Stimulated activated CD4-positive, alpha-beta T cell treated with anti-CD3 and anti-CD28 coated beads, Interleukin-2, amount 100 ng/mL, for 4 hours (primary cell): ENCODE measurements around the gene DIRAS2.
"Not testable (repeated sequence)": the region's sequence is repeated elsewhere in the genome, so short reads cannot be mapped to it uniquely, and the experiment has no call there.

Experiments used
- DNase-seq: peaks from one replicate; pipeline ENCODE4 v3.0.0-alpha.2; 2020; ENCODE audit warnings: low read depth

The DIRAS2 gene

GRCh38 chr9:90642570-90643539 lies at the start of gene DIRAS2:
TSS of gene DIRAS2 (minus strand) at chr9:90642824. CDS start at chr9:90613827, 28,997 bp downstream.
- DNase-seq: no peak

GRCh38 chr9:90684736-90685135 lies 42.1 kb upstream of the DIRAS2 start:
- no peak for DNase-seq

- DNase-seq: no peak
Observed at GRCh38 chr9:90684106-90684505, 41.5 kb upstream of the DIRAS2 start.

GRCh38 chr9:90680534-90680933 lies 37.9 kb upstream of the DIRAS2 start:
- DNase-seq: no peak

- no peak for DNase-seq
Observed at GRCh38 chr9:90665072-90665471, 22.4 kb upstream of the DIRAS2 start.

GRCh38 chr9:90659650-90660364 lies 17.2 kb upstream of the DIRAS2 start:
- no peak for DNase-seq

GRCh38 chr9:90658783-90659182 lies 16.2 kb upstream of the DIRAS2 start:
- no peak for DNase-seq

- no peak for DNase-seq
Observed at GRCh38 chr9:90658181-90658580, 15.6 kb upstream of the DIRAS2 start.

GRCh38 chr9:90656876-90657275 lies 14.3 kb upstream of the DIRAS2 start:
- not testable (repeated sequence) for DNase-seq

GRCh38 chr9:90651246-90651645 lies 8.6 kb upstream of the DIRAS2 start:
- DNase-seq: no peak

- no peak for DNase-seq
Observed at GRCh38 chr9:90647843-90648242, 5.2 kb upstream of the DIRAS2 start.

- DNase-seq: no peak
Observed at GRCh38 chr9:90645721-90646120, 3.1 kb upstream of the DIRAS2 start.

- no peak for DNase-seq
Observed at GRCh38 chr9:90641884-90642487, 638 bp downstream of the DIRAS2 start.

GRCh38 chr9:90641086-90641485 lies 1.5 kb downstream of the DIRAS2 start:
- DNase-seq: no peak

GRCh38 chr9:90640361-90640760 lies 2.3 kb downstream of the DIRAS2 start:
- DNase-seq: no peak

- DNase-seq: no peak
Observed at GRCh38 chr9:90637626-90638025, 5.0 kb downstream of the DIRAS2 start.

GRCh38 chr9:90632647-90633207 lies 9.9 kb downstream of the DIRAS2 start:
- DNase-seq: no peak

GRCh38 chr9:90631964-90632363 lies 10.7 kb downstream of the DIRAS2 start:
- DNase-seq: no peak

GRCh38 chr9:90629991-90630390 lies 12.6 kb downstream of the DIRAS2 start:
- no peak for DNase-seq

- no peak for DNase-seq
Observed at GRCh38 chr9:90629354-90629753, 13.3 kb downstream of the DIRAS2 start.

- no peak for DNase-seq
Observed at GRCh38 chr9:90616806-90617205, 25.8 kb downstream of the DIRAS2 start.

GRCh38 chr9:90613502-90613901 lies 29.1 kb downstream of the DIRAS2 start:
- no peak for DNase-seq
